Heart left ventricle (tissue), 16 donors: ENCODE data around the gene GRK5. TPM values are rescaled to one million over a fixed set of nuclear protein-coding genes. Genes with fewer than 3 reads are reported as not detected.

Source experiments
- ATAC-seq, 4 donors: fragments of 200-7000 bp; cut with Tn5 transposase; one replicate each; pipeline ENCODE4 v1.9.1; 2020 to 2022; ENCODE audit warnings: moderate library complexity in 4 of 4, mild to moderate bottlenecking in 3 of 4, moderate number of reproducible peaks in 1 of 4
- DNase-seq, 5 donors: peaks; one replicate each; pipeline ENCODE4 v3.0.0-alpha.2; 2020
- H3K27ac ChIP-seq, 12 donors: fragments of 200-600 bp; sonication (generic) in 4 of 12; one replicate each; pipeline versions ENCODE4 v1.5.0 to v1.8.0; 2016 to 2022; ENCODE audit warnings: mild to moderate bottlenecking in 2 of 12
- H3K27me3 ChIP-seq, 9 donors: fragments of 200-600 bp; sonication (generic) in 2 of 9; one replicate each; pipeline versions ENCODE4 v1.5.1 to v1.8.0; 2016 to 2022; ENCODE audit warnings: mild to moderate bottlenecking in 3 of 9
- H3K36me3 ChIP-seq, 9 donors: fragments of 200-600 bp; sonication (generic) in 2 of 9; one replicate each; pipeline versions ENCODE4 v1.5.0 to v1.8.0; 2018 to 2022; ENCODE audit warnings: mild to moderate bottlenecking in 2 of 9
- H3K4me1 ChIP-seq, 12 donors: fragments of 200-600 bp; sonication (generic) in 4 of 12; one replicate each; pipeline versions ENCODE4 v1.5.0 to v1.8.0; 2016 to 2022; ENCODE audit warnings: mild to moderate bottlenecking in 3 of 12
- H3K4me3 ChIP-seq, 12 donors: fragments of 200-600 bp; sonication (generic) in 4 of 12; one replicate each; pipeline versions ENCODE4 v1.5.0 to v1.8.0; 2017 to 2022; ENCODE audit warnings: mild to moderate bottlenecking in 9 of 12, moderate library complexity in 4 of 12
- H3K9me3 ChIP-seq, 12 donors: fragments of 200-600 bp; sonication (generic) in 4 of 12; one replicate each; pipeline versions ENCODE4 v1.5.0 to v1.8.0; 2016 to 2022; ENCODE audit warnings: mild to moderate bottlenecking in 1 of 12
- CTCF ChIP-seq, 12 donors: fragments of 200-600 bp; sonication (generic) in 4 of 12; IDR thresholded peaks; one replicate each; pipeline versions ENCODE4 v1.5.0 to v1.8.0; 2018 to 2022; ENCODE audit warnings: antibody characterized with exemption in 12 of 12, mild to moderate bottlenecking in 5 of 12
- POLR2A ChIP-seq, 2 donors: fragments of 450-650 bp; IDR thresholded peaks; one replicate each; pipeline ENCODE4 v1.6.1; 2017; ENCODE audit warnings: antibody characterized with exemption in 2 of 2, mild to moderate bottlenecking in 2 of 2, moderate library complexity in 2 of 2
- WGBS, 4 donors: extraction: QIAGEN DNeasy Blood & Tissue Kit in 2 of 4; methylation state at CpG; one replicate each; pipeline versions ENCODE4 v1.1.5 to v1.1.7; 2013 to 2018; 5-methylcytosine and 5-hydroxymethylcytosine counted together
- intact Hi-C, 10 donors: fragments of 100-400 bp; cut with DNase I; formaldehyde crosslinking; loops; one replicate each; pipeline versions ENCODE4 v1.11.1 to v1.14.2; 2022
- polyA plus RNA-seq, 2 donors: library from polyadenylated mRNA; stranded (reverse); fragments of 200-250 nt; gene quantifications; one replicate each; pipeline ENCODE4 v1.2.3, GENCODE V29; 2013
- total RNA-seq, 9 donors: library from RNA; depleted of rRNA in 2 of 9; stranded (reverse); fragments of >200 nt in 2 of 9; fragmentation: NEBNext Ultra II Directional in 3 of 9; extraction: Animal tissue kit (Norgen Biotek cat#: 25700) in 3 of 9; gene quantifications; one replicate each; pipeline versions ENCODE4 v1.1.0 to v1.2.4, GENCODE V29; 2016 to 2023
- donor health status: ischemic (EF 13 %, LVEDD 7.1; RV severe dilation, severe dysfunction).
- donor health status: healthy with polysubstance abuse.
- donor health status: DM: no; HTN: yes; CAD: no.
- donor health status: DM: no; HTN: no; CAD: no.
- donor health status: ischemic (EF 25% LVEDD 6.9; RV normal size, moderate dysfunction).
- donor health status: ischemic (EF 25% LVEDD 5.7; RV mildly dilated, moderate dysfunction).
- donor health status: healthy.
- donor health status: DM: yes; HTN: yes; CAD: no.
- donor health status: ischemic (EF 35%, LVEDD 5.7; RV mildly dilated, moderate dysfunction).
- donor health status: nonischemic (EF 11% LVEDD 7.7; RV severe dilation, severe dysfunction).
- donor health status: DM: yes; HTN: yes; CAD: no.
- donor health status: PGD.
- donor health status: ischemic (EF 29% LVEDD 5.4; RV normal size, mild dysfunction).
- donor health status: nonischemic (EF 23%, LVEDD 6.1; RV moderate dilation, normal function).

The GRK5 gene
- total and polyA plus RNA-seq, 11 donors, result 13.1 to 58.0 (median 30.2) TPM

DNA sequence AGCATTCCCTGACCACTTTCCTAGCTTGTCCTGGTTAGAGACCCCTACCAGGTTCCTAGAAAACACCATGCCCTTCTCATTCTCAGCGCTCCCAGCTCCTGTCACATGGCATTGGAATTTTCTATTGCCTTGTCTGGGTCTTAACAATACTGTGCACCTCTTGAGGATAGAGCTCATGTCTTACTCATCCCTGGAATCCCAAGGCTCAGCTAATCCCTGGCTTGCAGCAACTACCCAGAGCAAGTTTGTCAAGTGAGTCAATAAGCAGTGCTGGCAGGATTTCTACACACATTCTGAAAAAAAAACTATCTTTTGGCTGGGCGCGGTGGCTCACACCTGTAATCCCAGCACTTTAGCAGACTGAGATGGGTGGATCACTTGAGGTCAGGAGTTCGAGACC is 17.0 kb upstream of the GRK5 start:
- TF ChIP-seq POLR2A (IDR thresholded peaks at IDR 0.05) (no peak), CTCF (IDR thresholded peaks at IDR 0.05) (no peak)
- H3K36me3 ChIP-seq, result no peaks in the 10 kb centered on the region
- H3K27ac ChIP-seq, result no peak overlapping the region
- peak in 1 of 4 donors; percentile 26 for ATAC-seq
- WGBS, 4 donors, result 95 to 98% (median 97%) methylated on average over 4 of the region's 4 CpGs
- no peak overlapping the region for H3K4me3 ChIP-seq
- no peaks in the 10 kb centered on the region for H3K27me3 ChIP-seq
- H3K4me1 ChIP-seq, result peaks cover 0 to 20% (median 0%) of the 10 kb centered on the region in 12 donors
- intact Hi-C loops, result loop anchor here in 2 of 10 donors (5.0 to 10.0 kb wide), 2 partner anchors 302 to 354 kb away; partner anchors contain the start of gene RGS10 (in 1 of the 2)
- DNase-seq, result no peak
- no peaks in the 10 kb centered on the region for H3K9me3 ChIP-seq

DNA sequence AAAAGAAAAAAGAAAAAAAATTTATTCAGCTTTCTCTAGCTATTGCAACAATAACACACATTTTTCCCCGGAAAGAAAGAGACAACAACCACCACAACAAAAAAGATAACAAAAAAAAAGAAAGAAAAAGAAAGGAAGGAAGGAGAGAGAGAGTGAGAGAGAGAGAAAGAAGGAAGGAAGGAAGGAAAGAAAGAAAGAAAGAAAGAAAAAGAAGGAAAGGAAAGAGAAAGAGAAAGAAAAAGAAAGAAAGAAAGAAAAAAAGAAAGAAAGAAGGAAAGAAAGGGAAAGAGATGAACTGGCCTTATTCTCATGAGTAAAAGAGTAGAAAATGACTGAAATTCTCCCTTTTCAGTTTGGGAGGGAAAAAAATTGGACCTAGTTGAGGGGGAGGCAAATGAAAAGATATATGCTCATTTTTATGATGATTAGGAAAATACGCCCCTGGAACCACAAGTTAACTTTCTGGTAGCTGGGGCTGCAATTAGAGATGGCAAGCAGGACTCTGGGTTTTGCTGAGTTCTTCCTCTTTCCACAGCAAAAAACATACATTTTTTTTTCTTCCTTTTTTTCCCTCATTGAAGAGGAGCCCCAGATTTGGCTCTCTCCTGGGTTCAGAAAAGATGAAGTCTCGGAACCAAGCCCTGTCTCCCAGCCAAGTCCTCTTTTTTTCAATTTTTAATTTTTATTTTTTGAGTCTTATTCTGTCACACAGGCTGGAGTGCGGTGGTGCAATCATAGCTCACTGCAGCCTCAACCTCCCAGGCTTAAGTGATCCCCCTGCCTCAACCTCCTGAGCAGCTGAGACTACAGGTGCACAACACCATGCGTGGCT is 16.2 kb upstream of the GRK5 start:
- no peak for ATAC-seq
- DNase-seq, result no peak
- H3K4me3 ChIP-seq, result no peak overlapping the region
- TF ChIP-seq CTCF (IDR thresholded peaks at IDR 0.05) (no peak), POLR2A (IDR thresholded peaks at IDR 0.05) (no peak)
- intact Hi-C loops, result loop anchor here in 2 of 10 donors (5.0 to 10.0 kb wide), 2 partner anchors 301 to 354 kb away; partner anchors contain the start of gene RGS10 (in 1 of the 2)
- H3K27ac ChIP-seq, result no peak overlapping the region
- H3K36me3 ChIP-seq, result no peaks in the 10 kb centered on the region
- H3K27me3 ChIP-seq, result no peaks in the 10 kb centered on the region
- H3K4me1 ChIP-seq, result peaks cover 0 to 20% (median 0%) of the 10 kb centered on the region in 12 donors
- H3K9me3 ChIP-seq, result no peaks in the 10 kb centered on the region
- 52 to 66% (median 54%) methylated on average over 5 of the region's 5 CpGs for WGBS, 4 donors

DNA sequence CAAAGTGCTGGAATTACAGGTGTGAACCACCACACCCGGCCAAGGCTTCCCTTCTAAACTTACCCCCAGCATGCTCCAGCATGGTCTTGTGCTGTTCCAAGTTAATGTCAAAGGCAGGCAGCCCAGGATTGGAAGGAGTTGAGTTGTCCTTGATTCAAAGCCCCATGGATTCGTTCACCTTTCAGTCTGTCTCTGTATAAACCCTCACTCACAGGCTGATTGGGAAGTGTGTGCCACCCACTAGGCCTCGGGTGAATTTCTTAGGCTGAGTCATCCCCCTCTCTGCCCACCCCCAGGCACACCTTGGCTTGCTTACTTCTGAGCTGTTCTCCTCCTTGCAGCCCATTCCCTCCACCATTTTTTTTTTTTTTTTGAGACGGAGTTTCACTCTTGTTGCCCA is 15.5 kb upstream of the GRK5 start:
- H3K9me3 ChIP-seq, result no peaks in the 10 kb centered on the region
- H3K36me3 ChIP-seq, result no peaks in the 10 kb centered on the region
- H3K4me1 ChIP-seq, result peaks cover 0 to 20% (median 0%) of the 10 kb centered on the region in 12 donors
- 84 to 91% (median 89%) methylated on average over 4 of the region's 4 CpGs for WGBS, 4 donors
- no peak for TF ChIP-seq POLR2A (IDR thresholded peaks at IDR 0.05)
- TF ChIP-seq CTCF (IDR thresholded peaks at IDR 0.05), result no peak
- DNase-seq (no peak), ATAC-seq (no peak)
- no peak overlapping the region for H3K27ac ChIP-seq
- intact Hi-C loops, result loop anchor here in 2 of 10 donors (5.0 to 10.0 kb wide), 2 partner anchors 300 to 353 kb away; partner anchors contain the start of gene RGS10 (in 1 of the 2)
- no peaks in the 10 kb centered on the region for H3K27me3 ChIP-seq
- H3K4me3 ChIP-seq, result no peak overlapping the region

- WGBS, 4 donors, result 58 to 79% (median 65%) methylated on average over 4 of the region's 4 CpGs
- H3K36me3 ChIP-seq, result no peaks in the 10 kb centered on the region
- H3K4me3 ChIP-seq, result no peak overlapping the region
- H3K27me3 ChIP-seq, result no peaks in the 10 kb centered on the region
- no peak for DNase-seq
- ATAC-seq, result no peak
- intact Hi-C loops, result loop anchor here in 8 of 10 donors (2.0 to 10.0 kb wide), 6 partner anchors 219 to 404 kb away; partner anchors contain the start of gene RGS10 (in 3 of the 8)
- no peak overlapping the region for H3K27ac ChIP-seq
- TF ChIP-seq POLR2A (IDR thresholded peaks at IDR 0.05), result no peak
- TF ChIP-seq CTCF (IDR thresholded peaks at IDR 0.05), result no peak
- no peaks in the 10 kb centered on the region for H3K9me3 ChIP-seq
- peaks cover 0 to 9% (median 0%) of the 10 kb centered on the region in 12 donors for H3K4me1 ChIP-seq
These were observed 9.4 kb upstream of the GRK5 start for GRCh38 chr10:119197921-119198320.
